ENCODE measurements around the gene CDC14A. TPM values are rescaled to one million over a fixed set of nuclear protein-coding genes. Genes with fewer than 3 reads are reported as not detected.

Gene CDC14A
- polyA plus RNA-seq, 1 of the 3 experiments (the other 2 are of a cell fraction), result 2.2 TPM

- no peak for TF ChIP-seq NRF1 (IDR thresholded peaks at IDR 0.05; ENCODE audit: low read depth, low read length)
- no peak for TF ChIP-seq RCOR1 (IDR thresholded peaks at IDR 0.05; ENCODE audit: low read length)
- TF ChIP-seq MAX (IDR thresholded peaks at IDR 0.05; ENCODE audit: low read depth), result no peak
- no peak for TF ChIP-seq EZH2phosphoT487 (IDR thresholded peaks at IDR 0.05; ENCODE audit: borderline replicate concordance, low read depth)
- TF ChIP-seq TAF1 (IDR thresholded peaks at IDR 0.05; ENCODE audit: borderline replicate concordance, low read depth, low read length), result no peak
- TF ChIP-seq EP300 (IDR thresholded peaks at IDR 0.05; ENCODE audit: borderline replicate concordance in 1 of 2, low read depth in 1 of 2, low read length in 1 of 2), result no peak
- no peak for TF ChIP-seq POLR2AphosphoS5 (IDR thresholded peaks at IDR 0.05; ENCODE audit: low read depth, low read length)
- no peak for TF ChIP-seq RAD21 (IDR thresholded peaks at IDR 0.05; ENCODE audit: low read length)
- TF ChIP-seq FOXJ3 (CRISPR knock-in tag; IDR thresholded peaks at IDR 0.05), result no peak
- no peak for TF ChIP-seq RXRA (IDR thresholded peaks at IDR 0.05; ENCODE audit: borderline replicate concordance, low read depth)
- no peak for TF ChIP-seq MXI1 (IDR thresholded peaks at IDR 0.05; ENCODE audit: low read depth, low read length)
Observed at GRCh38 chr1:100359139-100359538, 6.8 kb downstream of the CDC14A start (continued).

GRCh38 chr1:100360790-100361510, 8.6 kb downstream of the CDC14A start:
- H3K4me2 ChIP-seq, result no peak overlapping the region
- no peak overlapping the region for H2AFZ ChIP-seq (ENCODE audit: low read depth)
- no peaks in the 10 kb centered on the region for H3K9me2 ChIP-seq
- H3F3A ChIP-seq (replicated peaks; ENCODE audit: insufficient read depth), result peaks cover 5% of the 10 kb centered on the region
- no peaks in the 10 kb centered on the region for H3K9me3 ChIP-seq
- no peak overlapping the region for H3K27ac ChIP-seq (ENCODE audit: low read depth in 2 of 2, low read length in 1 of 2)
- ChIA-PET POLR2A (interaction anchor here (0.6 kb wide), 1 partner anchor 21 kb away, joined by 3 read pairs; no protein-coding TSS in a partner anchor), CTCF (interaction anchor here (2.9 kb wide), 1 partner anchor 8 kb away, joined by 16 read pairs; the partner anchor contains the start of gene CDC14A)
- peaks cover 21% of the 10 kb centered on the region; the same call in 1 of the 2 replicates for H3K79me2 ChIP-seq (ENCODE audit: insufficient read depth)
- 66% methylated on average over 2 of the region's 2 CpGs for WGBS (ENCODE audit: low lambda C conversion rate)
- H3K9ac ChIP-seq, result no peak overlapping the region
- H3K27me3 ChIP-seq (ENCODE audit: insufficient read depth), result no peaks in the 10 kb centered on the region
- H3K4me1 ChIP-seq (ENCODE audit: control insufficient read depth in 1 of 2, insufficient read depth in 2 of 2, low read depth in 1 of 2, low read length in 1 of 2), result peaks cover 4 to 5% of the 10 kb centered on the region in 2 experiments; a peak in 3 of 4 replicates
- DNase-seq, result no peak
- no peak overlapping the region for H3K4me3 ChIP-seq (ENCODE audit: low read depth in 2 of 2, low read length in 1 of 2)
- H3K36me3 ChIP-seq (replicated peaks in 1 of 2; ENCODE audit: control insufficient read depth in 1 of 2, insufficient read depth in 2 of 2, low read length in 1 of 2), result peaks cover 0 to 2% of the 10 kb centered on the region in 2 experiments
- no peaks in the 10 kb centered on the region for H4K20me1 ChIP-seq (ENCODE audit: insufficient read depth)
- TF ChIP-seq CTCF (IDR thresholded peaks at IDR 0.05), result no peak
- TF ChIP-seq EP300 (IDR thresholded peaks at IDR 0.05; ENCODE audit: borderline replicate concordance in 1 of 2, low read depth in 1 of 2, low read length in 1 of 2), result no peak
- no peak for TF ChIP-seq TEAD4 (IDR thresholded peaks at IDR 0.05; ENCODE audit: borderline replicate concordance, insufficient read depth)
- TF ChIP-seq TAF1 (IDR thresholded peaks at IDR 0.05; ENCODE audit: borderline replicate concordance, low read depth, low read length), result no peak
- no peak for TF ChIP-seq CHD2 (IDR thresholded peaks at IDR 0.05; ENCODE audit: low read length, partially characterized antibody)
- no peak for TF ChIP-seq ZBTB33 (IDR thresholded peaks at IDR 0.05; ENCODE audit: borderline replicate concordance, low read depth)
- no peak for TF ChIP-seq USF1 (IDR thresholded peaks at IDR 0.05; ENCODE audit: borderline replicate concordance, low read depth)
- no peak for TF ChIP-seq NFIC (IDR thresholded peaks at IDR 0.05; ENCODE audit: borderline replicate concordance)
- TF ChIP-seq IRF3 (IDR thresholded peaks at IDR 0.05; ENCODE audit: low read depth, low read length), result no peak
- TF ChIP-seq MAX (IDR thresholded peaks at IDR 0.05; ENCODE audit: low read depth), result no peak
- no peak for TF ChIP-seq FOXM1 (IDR thresholded peaks at IDR 0.05; ENCODE audit: low read depth)

Data from SK-N-SH (cell line).